H1 (cell line): ENCODE results near the gene TBCEL.

Source experiments
- BRCA1 ChIP-seq: IDR thresholded peaks from 2 replicates; pipeline ENCODE4 v1.6.1; 2012; ENCODE audit warnings: low read depth, low read length, improper control_type of control experiment
- CHD2 ChIP-seq: IDR thresholded peaks from 2 replicates; pipeline ENCODE4 v1.6.1; 2012; ENCODE audit warnings: low read length, improper control_type of control experiment
- CTCF ChIP-seq, 3 experiments: IDR thresholded peaks; 1 replicate in 2 of 3; 2 replicates in 1 of 3; pipeline versions ENCODE4 v1.5.1 to v1.6.1; 2011; ENCODE audit warnings: low read length in 3 of 3, mild to moderate bottlenecking in 3 of 3, inconsistent platforms in 2 of 3, low read depth in 1 of 3, moderate library complexity in 1 of 3; ENCODE audit not compliant: insufficient read depth in 1 of 3; ENCODE audit errors: control extremely low read depth in 1 of 3
- POLR2A ChIP-seq, 2 experiments: IDR thresholded peaks; 1 replicate in 1 of 2; 2 replicates in 1 of 2; pipeline ENCODE4 v1.6.1; 2011; ENCODE audit warnings: low read depth in 2 of 2, low read length in 2 of 2, mild to moderate bottlenecking in 2 of 2; ENCODE audit errors: control extremely low read depth in 1 of 2
- POLR2AphosphoS5 ChIP-seq: IDR thresholded peaks from 2 replicates; pipeline ENCODE4 v1.6.1; 2011; ENCODE audit warnings: low read depth, low read length
- SP1 ChIP-seq: IDR thresholded peaks from 2 replicates; pipeline ENCODE4 v1.6.1; 2011; ENCODE audit warnings: low read depth, low read length
- SP4 ChIP-seq: IDR thresholded peaks from 2 replicates; pipeline ENCODE4 v1.6.1; 2012; ENCODE audit warnings: low read length, inconsistent platforms
- SUZ12 ChIP-seq: fragments of 200-600 bp; sonication (generic); IDR thresholded peaks from 2 replicates; pipeline ENCODE4 v1.6.1; 2012; ENCODE audit warnings: mild to moderate bottlenecking, inconsistent platforms, low read length, moderate library complexity, mixed read lengths
- TAF1 ChIP-seq: IDR thresholded peaks from 2 replicates; pipeline ENCODE4 v1.6.1; 2011; ENCODE audit warnings: mild to moderate bottlenecking, low read depth, low read length
- YY1 ChIP-seq: IDR thresholded peaks from 2 replicates; pipeline ENCODE4 v1.6.1; 2011; ENCODE audit warnings: low read depth, mild to moderate bottlenecking, low read length
- ZNF274 ChIP-seq: IDR thresholded peaks from 2 replicates; pipeline ENCODE4 v1.7.0; 2012; ENCODE audit warnings: low read length, borderline replicate concordance; ENCODE audit errors: extremely low read depth

DNA sequence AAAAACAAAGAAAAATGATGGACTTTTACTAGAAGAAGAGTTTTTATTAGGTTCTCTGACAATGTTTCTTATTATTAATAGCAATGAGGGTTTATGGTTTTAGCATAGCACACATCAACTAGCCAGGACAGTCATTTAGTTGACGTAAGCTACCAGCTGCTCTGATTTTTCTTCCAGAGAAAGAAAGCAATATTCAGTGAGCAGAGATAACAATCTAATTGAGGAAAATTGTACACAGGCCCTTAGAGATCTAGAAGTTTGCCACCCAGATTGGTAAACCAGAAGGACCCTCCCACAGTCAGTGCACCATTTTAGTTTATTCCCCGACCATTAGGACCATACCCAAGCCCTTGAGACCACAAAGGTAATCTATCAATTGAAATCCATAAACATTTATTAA, 28.7 kb upstream of the TBCEL start:
- TF ChIP-seq YY1 (no peak), SUZ12 (no peak), CTCF (IDR thresholded peaks at IDR 0.05; ENCODE audit: control extremely low read depth in 1 of 3, insufficient read depth in 1 of 3, low read depth in 1 of 3, low read length in 3 of 3) (no peak), SP1 (no peak), POLR2A (IDR thresholded peaks at IDR 0.05; ENCODE audit: control extremely low read depth in 1 of 2, low read depth in 2 of 2, low read length in 2 of 2) (no peak), ZNF274 (no peak), SP4 (no peak), TAF1 (no peak), BRCA1 (no peak), POLR2AphosphoS5 (no peak), CHD2 (no peak)
